ENCODE results near the gene AACS.
A peak's percentile ranks its signal among the peaks of the same experiment; 100 is the strongest.

The AACS gene

GRCh38 chr12:125187148-125187745 is 122.0 kb downstream of the AACS start:
- Histone ChIP-seq H3K27ac (no peak overlapping the region), H3K4me3 (peak overlapping the region; percentile 70)
- DNase-seq (ENCODE audit: low spot score): no peak
- TF ChIP-seq, protein P1, sequence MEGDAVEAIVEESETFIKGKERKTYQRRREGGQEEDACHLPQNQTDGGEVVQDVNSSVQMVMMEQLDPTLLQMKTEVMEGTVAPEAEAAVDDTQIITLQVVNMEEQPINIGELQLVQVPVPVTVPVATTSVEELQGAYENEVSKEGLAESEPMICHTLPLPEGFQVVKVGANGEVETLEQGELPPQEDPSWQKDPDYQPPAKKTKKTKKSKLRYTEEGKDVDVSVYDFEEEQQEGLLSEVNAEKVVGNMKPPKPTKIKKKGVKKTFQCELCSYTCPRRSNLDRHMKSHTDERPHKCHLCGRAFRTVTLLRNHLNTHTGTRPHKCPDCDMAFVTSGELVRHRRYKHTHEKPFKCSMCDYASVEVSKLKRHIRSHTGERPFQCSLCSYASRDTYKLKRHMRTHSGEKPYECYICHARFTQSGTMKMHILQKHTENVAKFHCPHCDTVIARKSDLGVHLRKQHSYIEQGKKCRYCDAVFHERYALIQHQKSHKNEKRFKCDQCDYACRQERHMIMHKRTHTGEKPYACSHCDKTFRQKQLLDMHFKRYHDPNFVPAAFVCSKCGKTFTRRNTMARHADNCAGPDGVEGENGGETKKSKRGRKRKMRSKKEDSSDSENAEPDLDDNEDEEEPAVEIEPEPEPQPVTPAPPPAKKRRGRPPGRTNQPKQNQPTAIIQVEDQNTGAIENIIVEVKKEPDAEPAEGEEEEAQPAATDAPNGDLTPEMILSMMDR (IDR thresholded peaks at IDR 0.05): no peak

- TF ChIP-seq, protein P1 (IDR thresholded peaks at IDR 0.05): no peak
- DNase-seq (ENCODE audit: low spot score): no peak
- Histone ChIP-seq H3K4me3 (peak overlapping the region; percentile 70), H3K27ac (no peak overlapping the region)
Observed at GRCh38 chr12:125187780-125188741, 122.8 kb downstream of the AACS start.

DNA sequence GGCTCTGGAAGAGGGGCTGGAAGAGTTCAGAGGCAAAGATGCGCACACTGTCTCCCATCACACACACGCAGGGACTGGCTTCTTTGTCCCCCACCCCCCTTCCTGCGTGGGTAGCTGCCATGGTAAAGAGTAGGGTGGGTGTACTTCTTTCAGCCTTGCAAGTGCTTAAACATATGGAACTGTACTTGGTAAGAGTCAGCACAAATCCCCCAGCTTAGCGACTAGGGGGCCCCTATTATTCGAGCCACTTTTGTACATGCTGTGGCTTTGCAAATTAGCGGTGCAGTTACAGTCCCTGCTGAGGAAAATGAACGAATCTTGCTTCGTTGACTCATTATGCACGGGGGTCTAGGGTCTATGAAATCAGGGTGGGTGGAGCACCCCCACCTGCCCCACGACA is 123.8 kb downstream of the AACS start:
- Histone ChIP-seq H3K4me3 (no peak overlapping the region), H3K27ac (no peak overlapping the region)
- TF ChIP-seq, protein P1 (IDR thresholded peaks at IDR 0.05): no peak
- DNase-seq (ENCODE audit: low spot score): no peak

- DNase-seq (ENCODE audit: low spot score): no peak
- TF ChIP-seq, protein P1 (IDR thresholded peaks at IDR 0.05): no peak
- Histone ChIP-seq H3K4me3 (no peak overlapping the region), H3K27ac (no peak overlapping the region)
Observed at GRCh38 chr12:125189502-125189901, 124.3 kb downstream of the AACS start.

- no peak overlapping the region for H3K4me3 ChIP-seq
- no peak overlapping the region for H3K27ac ChIP-seq
- DNase-seq (ENCODE audit: low spot score): no peak
- TF ChIP-seq, protein P1 (IDR thresholded peaks at IDR 0.05): no peak
Observed at GRCh38 chr12:125191361-125192087, 126.3 kb downstream of the AACS start.

DNA sequence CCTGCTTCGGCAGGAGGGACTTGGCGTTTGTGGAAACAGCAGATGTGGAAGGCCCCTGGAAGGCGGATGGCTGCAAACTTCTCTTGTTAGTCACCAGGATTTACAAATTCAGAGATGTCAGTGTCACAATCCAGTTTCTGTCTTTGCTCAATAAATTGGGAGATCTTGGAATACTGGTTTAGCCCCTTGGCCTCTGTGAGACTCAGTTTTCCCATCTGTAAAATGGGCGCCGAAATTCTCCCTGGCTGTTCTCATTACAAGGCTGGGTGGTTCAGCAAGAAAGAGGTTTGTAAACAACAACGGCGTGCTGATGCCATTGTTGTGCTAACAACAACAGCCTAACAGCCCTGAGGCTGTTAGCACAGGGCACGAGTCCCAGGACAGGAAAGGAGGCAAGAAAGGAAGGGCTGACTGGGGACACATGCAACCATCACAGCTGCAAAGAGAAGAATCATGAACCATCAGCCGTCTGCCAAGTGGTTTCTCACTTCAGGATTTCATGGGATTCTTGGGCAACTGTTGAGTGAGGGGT is 127.5 kb downstream of the AACS start:
- no peak overlapping the region for H3K4me3 ChIP-seq
- DNase-seq (ENCODE audit: low spot score): no peak
- TF ChIP-seq, protein P1 (IDR thresholded peaks at IDR 0.05): no peak
- no peak overlapping the region for H3K27ac ChIP-seq
